ENCODE results near the gene ACSL3.

ACSL3 gene

DNA sequence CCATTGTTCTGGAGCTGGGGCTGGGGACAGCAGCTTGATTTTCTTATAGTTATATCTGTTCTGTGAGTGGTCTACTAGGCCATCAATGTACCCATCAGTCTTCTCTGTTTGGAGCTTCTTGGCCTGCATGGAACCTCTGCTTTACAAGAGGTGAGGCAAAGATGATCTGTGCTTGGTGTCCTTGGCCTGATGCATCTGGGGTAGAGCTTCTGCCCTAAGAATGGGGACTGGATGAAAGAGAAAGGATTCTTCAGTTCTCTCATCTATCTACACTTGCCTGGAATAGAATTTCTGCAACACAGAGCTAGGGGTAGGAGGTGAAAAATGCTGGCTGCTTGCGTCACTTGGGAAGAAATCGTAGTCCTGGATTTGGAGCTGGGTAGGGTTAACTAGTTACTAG is 46.2 kb downstream of the ACSL3 start:
- TF ChIP-seq ZC3H10 (CRISPR knock-in tag; IDR thresholded peaks at IDR 0.05) = no peak
- no peak for TF ChIP-seq TOX (CRISPR knock-in tag; IDR thresholded peaks at IDR 0.05; ENCODE audit: borderline replicate concordance)
- TF ChIP-seq ZFP3 (CRISPR knock-in tag; IDR thresholded peaks at IDR 0.05) = no peak
- no peak for TF ChIP-seq OSR1 (CRISPR knock-in tag; IDR thresholded peaks at IDR 0.05)
- no peak for TF ChIP-seq ZFP30 (CRISPR knock-in tag; IDR thresholded peaks at IDR 0.05)
- TF ChIP-seq, protein P1, sequence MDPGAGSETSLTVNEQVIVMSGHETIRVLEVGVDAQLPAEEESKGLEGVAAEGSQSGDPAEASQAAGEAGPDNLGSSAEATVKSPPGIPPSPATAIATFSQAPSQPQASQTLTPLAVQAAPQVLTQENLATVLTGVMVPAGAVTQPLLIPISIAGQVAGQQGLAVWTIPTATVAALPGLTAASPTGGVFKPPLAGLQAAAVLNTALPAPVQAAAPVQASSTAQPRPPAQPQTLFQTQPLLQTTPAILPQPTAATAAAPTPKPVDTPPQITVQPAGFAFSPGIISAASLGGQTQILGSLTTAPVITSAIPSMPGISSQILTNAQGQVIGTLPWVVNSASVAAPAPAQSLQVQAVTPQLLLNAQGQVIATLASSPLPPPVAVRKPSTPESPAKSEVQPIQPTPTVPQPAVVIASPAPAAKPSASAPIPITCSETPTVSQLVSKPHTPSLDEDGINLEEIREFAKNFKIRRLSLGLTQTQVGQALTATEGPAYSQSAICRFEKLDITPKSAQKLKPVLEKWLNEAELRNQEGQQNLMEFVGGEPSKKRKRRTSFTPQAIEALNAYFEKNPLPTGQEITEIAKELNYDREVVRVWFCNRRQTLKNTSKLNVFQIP (CRISPR knock-in tag; IDR thresholded peaks at IDR 0.05; ENCODE audit: borderline replicate concordance, low read depth) = no peak
- no peak for TF ChIP-seq TCF4 (CRISPR knock-in tag; IDR thresholded peaks at IDR 0.05; ENCODE audit: borderline replicate concordance)
- ATAC-seq = no peak

DNA sequence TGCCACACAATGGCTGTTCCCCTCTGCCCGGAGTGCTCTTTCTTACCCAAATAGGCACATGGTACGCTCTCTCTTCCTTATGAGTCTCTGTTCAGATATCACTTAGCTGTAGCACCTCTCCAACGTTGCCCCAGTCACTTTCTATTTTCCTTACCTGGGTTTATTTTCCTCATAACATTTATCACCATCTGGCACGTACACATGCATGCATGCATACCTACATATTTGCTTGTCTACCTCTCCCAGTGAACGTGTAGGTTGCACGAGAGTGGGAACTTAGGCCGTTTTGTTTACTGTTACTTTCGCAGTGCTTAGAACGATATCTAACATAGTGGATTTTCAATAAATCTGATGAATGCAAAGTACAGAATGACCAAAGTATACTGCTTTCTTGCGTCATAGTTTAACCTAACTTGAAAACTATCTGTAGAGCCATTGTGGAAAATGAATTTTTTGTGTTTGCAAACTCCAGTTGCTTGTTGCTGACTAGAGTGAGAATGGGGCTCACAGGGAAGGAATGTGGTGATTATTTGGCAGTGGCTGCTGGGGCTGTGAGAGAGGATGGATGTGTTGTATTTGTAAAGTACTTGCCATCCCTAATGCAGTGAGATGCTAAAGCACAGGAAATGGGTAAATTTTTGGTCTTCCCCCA is 47.1 kb downstream of the ACSL3 start:
- TF ChIP-seq ZFP30 (CRISPR knock-in tag; IDR thresholded peaks at IDR 0.05) (no peak), ZC3H10 (CRISPR knock-in tag; IDR thresholded peaks at IDR 0.05) (no peak), PPARA (CRISPR knock-in tag; IDR thresholded peaks at IDR 0.05; ENCODE audit: borderline replicate concordance) (no peak), ZNF70 (CRISPR knock-in tag; IDR thresholded peaks at IDR 0.05) (no peak), TOX (CRISPR knock-in tag; IDR thresholded peaks at IDR 0.05; ENCODE audit: borderline replicate concordance) (no peak), BACH2 (CRISPR knock-in tag; IDR thresholded peaks at IDR 0.05; ENCODE audit: borderline replicate concordance) (no peak), ARNTL (CRISPR knock-in tag; IDR thresholded peaks at IDR 0.05; ENCODE audit: borderline replicate concordance, low read depth) (no peak), OSR1 (CRISPR knock-in tag; IDR thresholded peaks at IDR 0.05) (no peak), TCF4 (CRISPR knock-in tag; IDR thresholded peaks at IDR 0.05; ENCODE audit: borderline replicate concordance) (no peak), ZNF8 (CRISPR knock-in tag; IDR thresholded peaks at IDR 0.05) (no peak), GLIS3 (CRISPR knock-in tag; IDR thresholded peaks at IDR 0.05) (no peak), ZFP3 (CRISPR knock-in tag; IDR thresholded peaks at IDR 0.05) (no peak), ISL1 (CRISPR knock-in tag; IDR thresholded peaks at IDR 0.05) (no peak), ESRRG (CRISPR knock-in tag; IDR thresholded peaks at IDR 0.05) (no peak), CSDC2 (CRISPR knock-in tag; IDR thresholded peaks at IDR 0.05) (no peak)
- TF ChIP-seq, protein P2, sequence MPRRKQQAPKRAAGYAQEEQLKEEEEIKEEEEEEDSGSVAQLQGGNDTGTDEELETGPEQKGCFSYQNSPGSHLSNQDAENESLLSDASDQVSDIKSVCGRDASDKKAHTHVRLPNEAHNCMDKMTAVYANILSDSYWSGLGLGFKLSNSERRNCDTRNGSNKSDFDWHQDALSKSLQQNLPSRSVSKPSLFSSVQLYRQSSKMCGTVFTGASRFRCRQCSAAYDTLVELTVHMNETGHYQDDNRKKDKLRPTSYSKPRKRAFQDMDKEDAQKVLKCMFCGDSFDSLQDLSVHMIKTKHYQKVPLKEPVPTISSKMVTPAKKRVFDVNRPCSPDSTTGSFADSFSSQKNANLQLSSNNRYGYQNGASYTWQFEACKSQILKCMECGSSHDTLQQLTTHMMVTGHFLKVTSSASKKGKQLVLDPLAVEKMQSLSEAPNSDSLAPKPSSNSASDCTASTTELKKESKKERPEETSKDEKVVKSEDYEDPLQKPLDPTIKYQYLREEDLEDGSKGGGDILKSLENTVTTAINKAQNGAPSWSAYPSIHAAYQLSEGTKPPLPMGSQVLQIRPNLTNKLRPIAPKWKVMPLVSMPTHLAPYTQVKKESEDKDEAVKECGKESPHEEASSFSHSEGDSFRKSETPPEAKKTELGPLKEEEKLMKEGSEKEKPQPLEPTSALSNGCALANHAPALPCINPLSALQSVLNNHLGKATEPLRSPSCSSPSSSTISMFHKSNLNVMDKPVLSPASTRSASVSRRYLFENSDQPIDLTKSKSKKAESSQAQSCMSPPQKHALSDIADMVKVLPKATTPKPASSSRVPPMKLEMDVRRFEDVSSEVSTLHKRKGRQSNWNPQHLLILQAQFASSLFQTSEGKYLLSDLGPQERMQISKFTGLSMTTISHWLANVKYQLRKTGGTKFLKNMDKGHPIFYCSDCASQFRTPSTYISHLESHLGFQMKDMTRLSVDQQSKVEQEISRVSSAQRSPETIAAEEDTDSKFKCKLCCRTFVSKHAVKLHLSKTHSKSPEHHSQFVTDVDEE (CRISPR knock-in tag; IDR thresholded peaks at IDR 0.05) = no peak
- TF ChIP-seq, protein P3, sequence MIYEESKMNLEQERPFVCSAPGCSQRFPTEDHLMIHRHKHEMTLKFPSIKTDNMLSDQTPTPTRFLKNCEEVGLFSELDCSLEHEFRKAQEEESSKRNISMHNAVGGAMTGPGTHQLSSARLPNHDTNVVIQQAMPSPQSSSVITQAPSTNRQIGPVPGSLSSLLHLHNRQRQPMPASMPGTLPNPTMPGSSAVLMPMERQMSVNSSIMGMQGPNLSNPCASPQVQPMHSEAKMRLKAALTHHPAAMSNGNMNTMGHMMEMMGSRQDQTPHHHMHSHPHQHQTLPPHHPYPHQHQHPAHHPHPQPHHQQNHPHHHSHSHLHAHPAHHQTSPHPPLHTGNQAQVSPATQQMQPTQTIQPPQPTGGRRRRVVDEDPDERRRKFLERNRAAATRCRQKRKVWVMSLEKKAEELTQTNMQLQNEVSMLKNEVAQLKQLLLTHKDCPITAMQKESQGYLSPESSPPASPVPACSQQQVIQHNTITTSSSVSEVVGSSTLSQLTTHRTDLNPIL (CRISPR knock-in tag; IDR thresholded peaks at IDR 0.05; ENCODE audit: low read depth) = no peak
- TF ChIP-seq, protein P1 (CRISPR knock-in tag; IDR thresholded peaks at IDR 0.05; ENCODE audit: borderline replicate concordance, low read depth) = no peak
- TF ChIP-seq, protein P4, sequence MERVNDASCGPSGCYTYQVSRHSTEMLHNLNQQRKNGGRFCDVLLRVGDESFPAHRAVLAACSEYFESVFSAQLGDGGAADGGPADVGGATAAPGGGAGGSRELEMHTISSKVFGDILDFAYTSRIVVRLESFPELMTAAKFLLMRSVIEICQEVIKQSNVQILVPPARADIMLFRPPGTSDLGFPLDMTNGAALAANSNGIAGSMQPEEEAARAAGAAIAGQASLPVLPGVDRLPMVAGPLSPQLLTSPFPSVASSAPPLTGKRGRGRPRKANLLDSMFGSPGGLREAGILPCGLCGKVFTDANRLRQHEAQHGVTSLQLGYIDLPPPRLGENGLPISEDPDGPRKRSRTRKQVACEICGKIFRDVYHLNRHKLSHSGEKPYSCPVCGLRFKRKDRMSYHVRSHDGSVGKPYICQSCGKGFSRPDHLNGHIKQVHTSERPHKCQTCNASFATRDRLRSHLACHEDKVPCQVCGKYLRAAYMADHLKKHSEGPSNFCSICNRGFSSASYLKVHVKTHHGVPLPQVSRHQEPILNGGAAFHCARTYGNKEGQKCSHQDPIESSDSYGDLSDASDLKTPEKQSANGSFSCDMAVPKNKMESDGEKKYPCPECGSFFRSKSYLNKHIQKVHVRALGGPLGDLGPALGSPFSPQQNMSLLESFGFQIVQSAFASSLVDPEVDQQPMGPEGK (CRISPR knock-in tag; IDR thresholded peaks at IDR 0.05; ENCODE audit: borderline replicate concordance) = no peak
- ATAC-seq = no peak

DNA sequence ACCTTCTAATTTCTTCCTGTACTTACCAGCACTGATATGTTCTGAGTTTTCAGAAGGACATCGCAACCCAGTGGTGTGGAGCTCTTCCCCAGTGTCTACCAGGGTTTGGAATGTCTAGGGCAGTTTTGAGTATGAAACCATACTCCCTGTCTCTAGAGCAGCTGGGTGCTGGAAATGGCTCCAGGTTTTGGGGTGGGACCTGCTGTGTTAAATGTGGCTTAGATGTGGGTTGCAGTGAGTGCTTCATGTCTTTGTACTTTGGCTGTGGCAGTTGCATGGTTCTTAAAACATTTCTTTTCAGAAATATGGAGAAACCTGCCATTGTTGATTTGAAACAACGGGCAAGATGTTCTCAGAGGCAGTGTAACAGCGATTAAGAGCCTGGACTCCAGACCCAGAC is 48.5 kb downstream of the ACSL3 start:
- no peak for ATAC-seq
- TF ChIP-seq ZFP30 (CRISPR knock-in tag; IDR thresholded peaks at IDR 0.05) (no peak), TCF4 (CRISPR knock-in tag; IDR thresholded peaks at IDR 0.05; ENCODE audit: borderline replicate concordance) (no peak), ESRRG (CRISPR knock-in tag; IDR thresholded peaks at IDR 0.05) (no peak), ZNF8 (CRISPR knock-in tag; IDR thresholded peaks at IDR 0.05) (no peak), ZNF565 (CRISPR knock-in tag; conservative IDR thresholded peaks at IDR 0.05; ENCODE audit: low read depth) (no peak), ZC3H10 (CRISPR knock-in tag; IDR thresholded peaks at IDR 0.05) (no peak), GLIS3 (CRISPR knock-in tag; IDR thresholded peaks at IDR 0.05) (no peak), CSDC2 (CRISPR knock-in tag; IDR thresholded peaks at IDR 0.05) (no peak), OSR1 (CRISPR knock-in tag; IDR thresholded peaks at IDR 0.05) (no peak), ISL1 (CRISPR knock-in tag; IDR thresholded peaks at IDR 0.05) (no peak), ZNF70 (CRISPR knock-in tag; IDR thresholded peaks at IDR 0.05) (no peak), ARNTL (CRISPR knock-in tag; IDR thresholded peaks at IDR 0.05; ENCODE audit: borderline replicate concordance, low read depth) (no peak)
- TF ChIP-seq, protein P5, sequence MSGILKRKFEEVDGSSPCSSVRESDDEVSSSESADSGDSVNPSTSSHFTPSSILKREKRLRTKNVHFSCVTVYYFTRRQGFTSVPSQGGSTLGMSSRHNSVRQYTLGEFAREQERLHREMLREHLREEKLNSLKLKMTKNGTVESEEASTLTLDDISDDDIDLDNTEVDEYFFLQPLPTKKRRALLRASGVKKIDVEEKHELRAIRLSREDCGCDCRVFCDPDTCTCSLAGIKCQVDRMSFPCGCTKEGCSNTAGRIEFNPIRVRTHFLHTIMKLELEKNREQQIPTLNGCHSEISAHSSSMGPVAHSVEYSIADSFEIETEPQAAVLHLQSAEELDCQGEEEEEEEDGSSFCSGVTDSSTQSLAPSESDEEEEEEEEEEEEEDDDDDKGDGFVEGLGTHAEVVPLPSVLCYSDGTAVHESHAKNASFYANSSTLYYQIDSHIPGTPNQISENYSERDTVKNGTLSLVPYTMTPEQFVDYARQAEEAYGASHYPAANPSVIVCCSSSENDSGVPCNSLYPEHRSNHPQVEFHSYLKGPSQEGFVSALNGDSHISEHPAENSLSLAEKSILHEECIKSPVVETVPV (CRISPR knock-in tag; IDR thresholded peaks at IDR 0.05) = no peak
- TF ChIP-seq, protein P4 (CRISPR knock-in tag; IDR thresholded peaks at IDR 0.05; ENCODE audit: borderline replicate concordance) = no peak

Measured in SK-N-SH treated with all-trans-retinoic acid at 6 μM for 48 hours (cell line).